Panc1 (cell line): ENCODE results near the gene CACNA2D3. TPM values are rescaled to one million over a fixed set of nuclear protein-coding genes. Genes with fewer than 3 reads are reported as not detected.

ENCODE experiments used
- ATAC-seq: fragments of 200-7000 bp; cut with Tn5 transposase; 2 replicates; pipeline ENCODE4 v1.9.1; 2020; ENCODE audit warnings: mild to moderate bottlenecking, moderate library complexity
- BruUV-seq: library from RNA; stranded (reverse); fragments of 400-500 nt; replicated peaks from 2 replicates; lab custom pipeline; 2021; lab: Mats Ljungman, UMichigan
- CTCF ChIA-PET: fragments of 300-600 bp; sonication (Branson Sonifier 250); formaldehyde crosslinking; loops from one replicate; lab custom pipeline; 2022; ENCODE audit warnings: antibody characterized with exemption; lab: Charles Lee
- POLR2A ChIA-PET: fragments of 300-600 bp; sonication (Branson Sonifier 250); formaldehyde crosslinking; loops from one replicate; lab custom pipeline; 2022; ENCODE audit warnings: antibody characterized with exemption; lab: Charles Lee
- DNase-seq: peaks from one replicate; pipeline ENCODE4 v3.0.0-alpha.2; 2010; ENCODE audit warnings: low read depth, low spot score
- H3K27ac ChIP-seq: 2 replicates; pipeline ENCODE4 v1.5.1; 2011; ENCODE audit warnings: mild to moderate bottlenecking, low read length, inconsistent platforms
- H3K27me3 ChIP-seq: fragments of 200-500 bp; sonication (Bioruptor generic); 2 replicates; pipeline ENCODE4 v1.6.0; 2014; ENCODE audit warnings: low read length, inconsistent platforms; ENCODE audit not compliant: control insufficient read depth, insufficient read depth
- H3K36me3 ChIP-seq: fragments of 200-500 bp; sonication (Bioruptor generic); 2 replicates; pipeline ENCODE4 v1.5.1; 2014; ENCODE audit warnings: inconsistent platforms, mild to moderate bottlenecking, low read length, moderate library complexity; ENCODE audit not compliant: control insufficient read depth, insufficient read depth
- H3K4me1 ChIP-seq: 2 replicates; pipeline ENCODE4 v1.5.1; 2011; ENCODE audit warnings: inconsistent platforms, mild to moderate bottlenecking, low read length, moderate library complexity; ENCODE audit not compliant: control insufficient read depth, insufficient read depth
- H3K4me3 ChIP-seq, 2 experiments: 2 replicates each; pipeline ENCODE4 v1.5.1; 2011 to 2012; ENCODE audit warnings: low read depth in 2 of 2, low read length in 2 of 2, mild to moderate bottlenecking in 2 of 2, inconsistent platforms in 1 of 2, moderate library complexity in 1 of 2
- H3K9me3 ChIP-seq: fragments of 200-500 bp; sonication (Bioruptor generic); 2 replicates; pipeline ENCODE4 v1.5.1; 2014; ENCODE audit warnings: low read depth, mild to moderate bottlenecking, inconsistent platforms, low read length, moderate library complexity; ENCODE audit not compliant: control insufficient read depth, insufficient read depth
- CTCF ChIP-seq: fragments of 450-650 bp; IDR thresholded peaks from 2 replicates; pipeline ENCODE4 v1.5.1; 2017; ENCODE audit warnings: mild to moderate bottlenecking
- POLR2AphosphoS5 ChIP-seq: IDR thresholded peaks from 2 replicates; pipeline ENCODE4 v1.6.1; 2012; ENCODE audit warnings: mild to moderate bottlenecking, low read depth, low read length, moderate library complexity
- REST ChIP-seq, 2 experiments: IDR thresholded peaks; 2 replicates each; pipeline ENCODE4 v1.6.1; 2011 to 2012; ENCODE audit warnings: low read depth in 2 of 2, control low read depth in 1 of 2, low read length in 1 of 2, mild to moderate bottlenecking in 1 of 2, moderate library complexity in 1 of 2; ENCODE audit not compliant: insufficient read depth in 1 of 2
- SIN3A ChIP-seq: IDR thresholded peaks from 2 replicates; pipeline ENCODE4 v1.6.1; 2012; ENCODE audit warnings: low read depth, mild to moderate bottlenecking, low read length, moderate library complexity, borderline replicate concordance; ENCODE audit not compliant: insufficient read depth
- TCF7L2 ChIP-seq: IDR thresholded peaks from 2 replicates; pipeline ENCODE4 v1.6.1; 2011; ENCODE audit warnings: mild to moderate bottlenecking, low read depth, low read length, inconsistent platforms
- in situ Hi-C: cut with HindIII; loops from 2 replicates; pipeline ENCODE4 v1.10.0; 2016; ENCODE audit warnings: low sequenced_read_pairs, low pct_unique_long_range_greater_than_20kb
- intact Hi-C: fragments of 100-400 bp; cut with micrococcal nuclease; formaldehyde crosslinking; loops from one replicate; pipeline ENCODE4 v1.10.0; 2022; ENCODE audit not compliant: unreplicated experiment
- total RNA-seq: library from RNA; stranded (reverse); gene quantifications from one replicate; pipeline ENCODE4 v1.2.1, GENCODE V29; 2021; ENCODE audit not compliant: unreplicated experiment

CACNA2D3 gene
- total RNA-seq, 1 experiment from 2014 or later: 0.41 TPM

GRCh38 chr3:54168451-54168850, 46.1 kb downstream of the CACNA2D3 start:
- Histone ChIP-seq H3K9me3 (no peaks in the 10 kb centered on the region), H3K27me3 (no peaks in the 10 kb centered on the region), H3K4me1 (no peaks in the 10 kb centered on the region), H3K4me3 (no peak overlapping the region), H3K36me3 (no peaks in the 10 kb centered on the region), H3K27ac (no peak overlapping the region)
- DNase-seq: no peak
- POLR2A ChIA-PET: no interaction called here
- ATAC-seq: no peak
- intact Hi-C loops: no loop called here
- CTCF ChIA-PET: no interaction called here
- no TSS peak for BruUV-seq
- in situ Hi-C loops: no loop called here
- TF ChIP-seq TCF7L2 (no peak), POLR2AphosphoS5 (no peak), CTCF (no peak), REST (IDR thresholded peaks at IDR 0.05; ENCODE audit: insufficient read depth in 1 of 2, low read depth in 2 of 2, low read length in 1 of 2) (no peak)

GRCh38 chr3:54169524-54169923, 47.2 kb downstream of the CACNA2D3 start:
- intact Hi-C loops: no loop called here
- H3K9me3 ChIP-seq: no peaks in the 10 kb centered on the region
- no TSS peak for BruUV-seq
- ATAC-seq (no peak), DNase-seq (no peak)
- CTCF ChIA-PET: no interaction called here
- in situ Hi-C loops: no loop called here
- no peaks in the 10 kb centered on the region for H3K27me3 ChIP-seq
- no peaks in the 10 kb centered on the region for H3K36me3 ChIP-seq
- no peak for TF ChIP-seq POLR2AphosphoS5
- TF ChIP-seq REST (IDR thresholded peaks at IDR 0.05; ENCODE audit: insufficient read depth in 1 of 2, low read depth in 2 of 2, low read length in 1 of 2): no peak
- TF ChIP-seq CTCF: no peak
- no peak for TF ChIP-seq TCF7L2
- TF ChIP-seq SIN3A: no peak
- no peaks in the 10 kb centered on the region for H3K4me1 ChIP-seq
- H3K4me3 ChIP-seq: no peak overlapping the region
- POLR2A ChIA-PET: no interaction called here
- no peak overlapping the region for H3K27ac ChIP-seq
